Fibroblast of villous mesenchyme (primary cell): ENCODE results near the gene NELFA. TPM values are rescaled to one million over a fixed set of nuclear protein-coding genes. Genes with fewer than 3 reads are reported as not detected.

Experiments
- DNase-seq: peaks from one replicate; pipeline ENCODE4 v3.0.0-alpha.2; 2010; ENCODE audit warnings: low read depth
- H3K4me3 ChIP-seq: 2 replicates; pipeline ENCODE4 v1.5.1; 2011; ENCODE audit warnings: low read depth, mild to moderate bottlenecking, low read length
- total RNA-seq: library from RNA; depleted of rRNA; stranded (reverse); fragments of >200 nt; gene quantifications from 2 replicates; pipeline ENCODE4 v1.2.3, GENCODE V29; 2012
- TF ChIP-seq, protein P1 (sequence below): IDR thresholded peaks from 2 replicates; pipeline ENCODE4 v1.5.1; 2012; ENCODE audit warnings: low read depth, mild to moderate bottlenecking, low read length; ENCODE audit not compliant: insufficient read depth

Gene NELFA
- total RNA-seq, 1 donor = 18.1 TPM

DNA sequence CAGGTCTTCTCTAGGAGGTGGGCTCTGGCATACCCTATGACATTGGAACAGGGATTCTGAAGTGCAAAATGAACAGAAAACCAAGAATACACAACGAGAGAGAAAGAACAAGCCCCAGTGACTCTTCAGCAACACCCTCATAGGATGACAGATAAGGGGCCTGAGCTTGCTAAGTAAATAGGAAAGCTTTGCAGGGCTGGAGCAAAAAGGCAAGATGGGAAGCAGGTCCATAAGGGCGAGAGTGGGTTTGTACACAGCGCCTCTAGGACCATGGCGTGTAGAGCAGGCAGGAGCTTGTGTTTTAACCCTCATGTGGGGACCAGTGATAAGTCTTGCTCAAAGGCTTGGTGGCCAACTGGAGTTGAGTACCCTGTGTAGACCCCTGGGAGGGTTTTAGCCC lies 45.8 kb downstream of the NELFA start:
- no peak overlapping the region for H3K4me3 ChIP-seq
- no peak for DNase-seq
- TF ChIP-seq, protein P1, sequence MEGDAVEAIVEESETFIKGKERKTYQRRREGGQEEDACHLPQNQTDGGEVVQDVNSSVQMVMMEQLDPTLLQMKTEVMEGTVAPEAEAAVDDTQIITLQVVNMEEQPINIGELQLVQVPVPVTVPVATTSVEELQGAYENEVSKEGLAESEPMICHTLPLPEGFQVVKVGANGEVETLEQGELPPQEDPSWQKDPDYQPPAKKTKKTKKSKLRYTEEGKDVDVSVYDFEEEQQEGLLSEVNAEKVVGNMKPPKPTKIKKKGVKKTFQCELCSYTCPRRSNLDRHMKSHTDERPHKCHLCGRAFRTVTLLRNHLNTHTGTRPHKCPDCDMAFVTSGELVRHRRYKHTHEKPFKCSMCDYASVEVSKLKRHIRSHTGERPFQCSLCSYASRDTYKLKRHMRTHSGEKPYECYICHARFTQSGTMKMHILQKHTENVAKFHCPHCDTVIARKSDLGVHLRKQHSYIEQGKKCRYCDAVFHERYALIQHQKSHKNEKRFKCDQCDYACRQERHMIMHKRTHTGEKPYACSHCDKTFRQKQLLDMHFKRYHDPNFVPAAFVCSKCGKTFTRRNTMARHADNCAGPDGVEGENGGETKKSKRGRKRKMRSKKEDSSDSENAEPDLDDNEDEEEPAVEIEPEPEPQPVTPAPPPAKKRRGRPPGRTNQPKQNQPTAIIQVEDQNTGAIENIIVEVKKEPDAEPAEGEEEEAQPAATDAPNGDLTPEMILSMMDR = no peak

DNA sequence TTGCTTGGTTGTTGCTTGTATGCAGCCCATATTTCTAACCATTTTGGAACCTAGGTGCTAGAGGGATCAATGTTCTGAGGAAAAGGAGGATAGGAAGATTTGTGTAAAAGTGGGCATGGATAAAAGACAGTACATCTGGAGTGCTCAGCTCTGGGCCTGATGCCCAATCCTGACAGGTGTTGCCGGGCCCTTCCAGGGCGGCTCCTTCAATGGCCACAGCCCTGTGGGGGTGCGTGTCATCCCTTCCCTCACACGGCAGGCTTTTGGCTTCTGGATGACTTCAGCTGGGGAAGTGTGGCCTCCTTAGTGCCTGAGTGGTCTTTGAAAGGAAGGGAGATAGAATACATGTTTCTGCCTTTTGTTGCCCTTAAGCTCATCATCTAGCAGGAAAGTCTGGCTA lies 47.2 kb downstream of the NELFA start:
- no peak overlapping the region for H3K4me3 ChIP-seq
- DNase-seq = no peak
- TF ChIP-seq, protein P1 = no peak

DNA sequence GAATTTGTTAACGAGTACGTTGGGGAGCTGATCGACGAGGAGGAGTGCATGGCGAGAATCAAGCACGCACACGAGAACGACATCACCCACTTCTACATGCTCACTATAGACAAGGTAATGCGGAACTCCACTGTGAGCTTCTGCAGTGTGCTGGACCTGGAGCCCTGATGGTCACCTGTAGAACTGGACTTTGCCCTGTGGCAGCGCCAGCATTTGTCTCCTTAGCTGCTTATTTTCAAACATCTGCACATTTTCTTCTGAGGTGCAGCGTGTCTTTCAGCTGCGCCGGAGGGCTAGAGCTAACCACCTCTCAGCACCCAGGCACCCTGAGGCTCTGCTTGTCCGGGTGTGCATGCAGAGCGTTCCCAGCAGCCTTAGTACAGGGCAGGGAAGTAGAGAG lies 47.7 kb downstream of the NELFA start:
- TF ChIP-seq, protein P1 = no peak
- H3K4me3 ChIP-seq = no peak overlapping the region
- no peak for DNase-seq

DNA sequence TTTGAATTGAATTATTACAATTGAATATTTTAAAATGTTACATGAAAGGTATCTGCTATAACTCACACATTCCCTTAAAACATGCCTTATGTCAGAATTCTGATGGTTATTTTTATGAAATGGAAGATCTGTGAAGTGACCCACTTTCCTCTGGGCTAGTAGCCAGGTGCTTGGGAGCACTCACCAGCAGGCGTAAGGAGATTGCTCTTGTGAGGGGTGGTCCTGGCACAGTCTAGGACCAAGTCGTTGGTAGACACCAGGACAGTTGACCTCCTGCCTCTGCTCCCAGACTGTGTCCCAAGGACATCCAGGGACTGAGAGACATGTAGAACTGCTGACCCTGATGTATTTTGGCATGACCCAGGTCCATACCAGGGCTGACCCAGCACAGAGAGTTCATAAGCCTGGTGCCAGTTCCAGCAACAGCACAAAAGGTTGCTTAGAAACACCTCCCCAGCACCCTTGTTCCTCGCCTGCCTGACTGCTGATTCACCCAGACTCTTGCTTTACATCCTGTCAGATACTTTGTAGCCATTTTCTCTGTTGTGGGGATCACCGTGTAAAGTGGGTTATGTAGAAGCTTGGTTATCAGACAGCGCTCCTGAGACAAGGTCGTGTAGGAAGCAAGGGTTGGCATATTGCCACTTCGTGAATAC lies 48.5 kb downstream of the NELFA start:
- TF ChIP-seq, protein P1 = no peak
- DNase-seq = no peak

DNA sequence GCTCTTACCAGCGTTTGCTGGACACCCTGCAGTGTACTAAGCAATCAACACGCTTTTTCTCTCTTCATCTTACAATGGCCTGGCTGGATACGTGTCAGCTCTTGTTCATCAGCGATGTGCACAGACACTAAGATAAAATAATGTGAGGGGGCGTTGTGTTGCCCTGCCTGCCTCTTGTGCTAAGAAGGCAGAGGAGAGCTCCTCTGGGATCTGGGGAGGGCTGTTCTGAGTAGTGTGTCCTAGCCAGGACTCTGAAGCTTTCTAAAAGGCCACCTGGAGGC lies 49.7 kb downstream of the NELFA start:
- no peak overlapping the region for H3K4me3 ChIP-seq
- DNase-seq = no peak
- TF ChIP-seq, protein P1 = no peak

More for the DNA sequence above, 48.5 kb downstream of the NELFA start:
- no peak overlapping the region for H3K4me3 ChIP-seq

DNA sequence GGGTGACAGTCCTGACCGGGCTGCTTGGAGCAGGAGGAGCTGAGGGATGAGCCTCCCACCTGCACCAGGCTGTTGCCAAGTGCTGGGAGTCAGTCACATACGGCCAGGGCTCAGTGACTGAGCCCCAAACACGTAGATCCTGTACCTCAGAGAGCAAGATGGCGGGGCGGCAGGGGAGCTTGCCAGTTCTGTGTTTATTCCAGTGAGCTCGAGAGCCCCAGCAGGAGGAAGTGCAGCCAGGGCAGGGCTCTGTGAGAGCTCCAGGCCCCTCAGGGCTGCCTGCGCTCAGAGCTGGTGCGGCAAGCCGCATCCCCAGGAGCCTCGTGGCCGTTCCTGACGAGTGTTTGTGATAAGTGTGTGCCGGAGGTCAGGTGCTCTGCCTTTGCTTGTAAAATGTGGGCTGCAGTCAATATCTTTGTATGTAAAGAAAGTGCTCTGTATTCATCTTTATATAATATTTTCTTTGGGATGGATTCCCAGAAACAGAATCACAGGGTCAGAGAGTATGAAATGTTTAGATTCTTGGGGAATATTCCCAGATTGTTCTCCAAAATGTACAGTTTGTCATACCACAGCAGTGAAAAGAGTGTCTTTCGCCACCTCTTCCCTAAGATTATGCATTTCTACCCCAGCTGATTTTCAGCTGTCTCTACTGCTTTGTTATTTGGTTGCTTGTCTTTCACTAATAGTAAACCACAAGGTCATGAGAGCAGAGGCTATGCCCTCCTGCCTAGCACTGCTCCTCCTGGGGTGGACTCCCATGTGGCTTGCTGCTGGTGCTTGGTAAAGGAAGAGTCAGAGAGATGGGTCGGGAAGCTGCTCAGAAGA lies 50.3 kb downstream of the NELFA start:
- no peak for DNase-seq
- TF ChIP-seq, protein P1 = no peak
- no peak overlapping the region for H3K4me3 ChIP-seq
